ENCODE results near the gene TNFRSF4. TPM values are rescaled to one million over a fixed set of nuclear protein-coding genes. Genes with fewer than 3 reads are reported as not detected.

TNFRSF4 gene
- total RNA-seq, 1 donor from 2014 or later: 2.3 TPM

- ATAC-seq: no peak
- DNase-seq: peak; percentile 22
- intact Hi-C loops (cut with micrococcal nuclease): no loop called here
Observed at GRCh38 chr1:1206966-1207531, 6.9 kb downstream of the TNFRSF4 start.

DNA sequence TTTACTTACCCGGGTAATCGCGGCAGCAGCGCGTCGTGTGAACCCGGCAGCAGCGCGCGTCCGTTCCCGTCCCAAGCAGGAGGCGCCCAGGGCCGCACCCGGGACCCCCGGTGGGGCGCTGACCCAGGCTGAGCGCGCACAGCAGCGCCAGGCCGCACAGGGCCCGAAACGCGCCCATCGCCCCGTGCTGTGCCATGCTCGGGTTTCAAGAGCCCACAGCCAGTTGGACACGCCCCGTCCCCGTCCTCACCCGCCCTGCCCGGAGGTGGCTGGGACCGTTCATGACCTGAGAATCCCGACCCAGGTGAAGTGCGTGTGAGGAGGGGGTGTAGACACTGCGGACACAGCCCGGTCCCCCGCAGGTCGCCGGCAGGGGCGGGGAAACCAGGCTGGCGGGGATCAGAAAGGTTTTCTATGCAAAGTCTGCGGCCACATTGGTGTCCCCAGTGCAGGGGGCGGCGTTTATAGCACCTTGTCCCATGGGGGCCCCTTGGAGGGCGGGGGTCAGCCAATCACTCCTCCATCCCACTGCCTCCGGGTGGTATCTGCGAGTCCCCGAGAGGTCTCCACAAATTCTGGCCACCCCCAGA is 7.5 kb downstream of the TNFRSF4 start, which contains the start of gene TNFRSF18:
Gene TNFRSF18, minus strand, starts transcription at position 217 of the 590 bp plus-strand sequence. Its CDS starts 21 bp downstream, at position 196.
- DNase-seq (peak; percentile 47), ATAC-seq (peak; percentile 32)
- intact Hi-C loops (cut with micrococcal nuclease): no loop called here

- DNase-seq: no peak
- intact Hi-C loops (cut with micrococcal nuclease): no loop called here
- no peak for ATAC-seq
Observed at GRCh38 chr1:1205769-1206375, 8.1 kb downstream of the TNFRSF4 start.

DNA sequence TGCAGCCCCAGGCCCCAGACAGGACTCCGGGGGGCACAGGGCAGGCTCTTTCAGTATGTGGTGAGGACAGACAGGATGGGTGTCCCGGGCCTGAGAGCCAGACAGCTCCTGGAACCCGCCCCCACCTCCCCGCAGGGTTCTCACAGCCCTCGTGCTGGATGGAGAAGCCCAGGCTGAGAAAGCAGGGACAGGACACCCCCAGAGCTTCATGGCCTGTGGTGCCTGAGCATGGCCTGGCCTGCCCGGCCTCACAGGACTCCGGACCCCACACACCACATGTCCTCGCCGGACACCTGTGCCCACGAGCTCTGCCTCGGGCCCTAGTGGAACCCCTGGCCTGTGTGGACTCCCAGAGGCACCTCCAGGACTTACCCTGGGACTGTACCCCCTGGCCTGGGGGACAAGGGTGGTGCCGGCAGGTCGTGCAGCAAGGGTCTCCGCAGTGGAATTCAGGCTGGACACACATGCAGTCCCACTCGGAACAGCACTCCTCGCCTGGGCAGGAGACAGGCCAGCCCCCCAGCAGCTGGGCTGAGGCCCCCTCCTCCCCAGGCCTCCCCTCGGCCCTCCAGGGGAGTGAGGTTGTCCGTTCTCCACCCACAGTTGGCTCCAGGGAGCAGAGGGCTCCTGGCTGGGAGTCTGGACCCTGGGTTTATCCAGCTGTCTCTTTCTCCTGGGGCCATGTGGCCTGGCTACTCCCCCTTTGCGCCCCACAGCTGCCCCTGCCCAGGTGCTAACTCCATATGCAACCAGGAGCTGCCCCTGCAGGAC is 8.8 kb downstream of the TNFRSF4 start:
- ATAC-seq (no peak), DNase-seq (peak; percentile 20)
- intact Hi-C loops (cut with micrococcal nuclease): no loop called here

- DNase-seq (no peak), ATAC-seq (no peak)
- intact Hi-C loops (cut with micrococcal nuclease): no loop called here
Observed at GRCh38 chr1:1204425-1204920, 9.5 kb downstream of the TNFRSF4 start.

DNA sequence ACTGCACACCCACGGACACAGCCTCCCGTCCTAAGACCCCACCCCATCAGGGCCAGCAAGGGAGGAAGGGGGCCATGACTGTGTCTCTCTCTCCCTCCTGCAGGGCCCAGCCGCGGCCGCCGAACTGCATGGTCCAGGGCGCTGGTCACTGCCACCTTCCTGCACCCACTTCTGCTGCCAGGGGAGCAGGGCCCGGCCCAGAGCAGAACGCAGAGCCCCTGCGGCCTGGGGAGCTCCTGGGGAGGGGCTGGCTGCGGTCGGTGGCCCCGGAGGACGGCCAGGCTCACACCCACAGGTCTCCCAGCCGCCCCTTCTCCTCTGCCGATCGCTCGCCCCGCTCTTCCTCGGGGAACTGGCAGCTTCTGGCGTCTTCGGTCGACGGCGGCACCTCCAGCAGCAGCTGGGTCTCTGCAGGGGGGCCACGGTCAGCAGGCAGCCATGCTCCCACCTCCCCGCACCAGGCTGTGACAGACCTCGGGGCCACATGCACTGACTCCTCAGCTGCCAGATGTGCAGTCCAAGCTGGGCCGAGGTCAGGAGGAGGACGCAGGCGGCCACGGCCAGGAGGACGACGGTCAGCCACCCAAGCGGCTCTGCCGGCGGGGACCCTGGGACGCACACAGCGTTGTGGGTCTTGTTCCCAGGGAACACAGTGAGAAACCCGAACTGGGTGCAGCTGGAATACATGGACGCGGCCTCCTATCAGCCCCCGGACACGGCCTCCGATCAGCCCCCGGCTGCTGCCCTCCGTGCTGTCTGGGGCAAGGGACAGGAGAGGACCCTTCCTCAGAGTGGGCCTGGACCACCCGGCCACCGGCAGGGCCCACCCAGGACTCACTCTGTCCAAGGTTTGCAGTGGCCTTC is 10.2 kb downstream of the TNFRSF4 start:
- peak; percentile 20 for DNase-seq
- intact Hi-C loops (cut with micrococcal nuclease): no loop called here
- no peak for ATAC-seq

DNA sequence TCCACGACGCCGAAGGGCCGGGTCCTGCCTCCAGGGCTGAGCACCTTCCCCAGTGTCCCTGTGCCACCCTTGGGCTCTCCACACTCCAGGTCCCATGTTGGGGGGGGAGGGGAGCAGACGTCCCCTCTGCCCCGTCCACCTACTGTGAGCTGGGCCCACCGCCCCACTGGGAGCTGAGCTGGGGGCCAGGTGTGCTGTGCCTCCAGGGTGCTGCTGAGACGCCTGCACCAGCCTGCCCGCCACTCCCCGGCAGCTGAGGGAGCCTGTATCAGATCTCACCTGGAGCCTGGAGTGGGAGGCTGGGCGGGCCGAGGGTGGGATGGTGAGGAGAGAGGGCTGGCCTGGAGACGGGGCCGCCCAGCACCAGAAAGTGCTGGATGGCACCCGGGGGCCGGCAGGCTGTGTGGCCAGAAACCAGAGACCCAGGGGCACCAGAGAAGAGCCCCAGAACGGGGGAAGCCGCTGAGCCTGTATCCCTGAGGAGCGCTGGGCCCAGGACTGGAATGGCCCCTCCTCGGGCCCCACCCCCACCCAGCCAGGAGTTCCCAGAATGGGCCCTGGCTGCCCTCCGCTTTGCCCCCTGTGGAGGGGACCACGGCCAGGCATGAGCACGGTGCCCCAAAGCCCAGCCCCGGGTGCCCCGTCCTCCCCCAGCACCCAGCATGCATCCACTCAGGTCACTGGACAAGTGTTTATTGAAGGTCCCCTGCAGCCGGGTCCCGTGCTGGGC is 11.0 kb downstream of the TNFRSF4 start:
- intact Hi-C loops (cut with micrococcal nuclease): no loop called here
- no peak for ATAC-seq
- DNase-seq: peak; percentile 23

GRCh38 chr1:1200876-1201810 is 12.8 kb downstream of the TNFRSF4 start:
- intact Hi-C loops (cut with micrococcal nuclease): no loop called here
- DNase-seq (peak; percentile 70), ATAC-seq (peak; percentile 54)

DNA sequence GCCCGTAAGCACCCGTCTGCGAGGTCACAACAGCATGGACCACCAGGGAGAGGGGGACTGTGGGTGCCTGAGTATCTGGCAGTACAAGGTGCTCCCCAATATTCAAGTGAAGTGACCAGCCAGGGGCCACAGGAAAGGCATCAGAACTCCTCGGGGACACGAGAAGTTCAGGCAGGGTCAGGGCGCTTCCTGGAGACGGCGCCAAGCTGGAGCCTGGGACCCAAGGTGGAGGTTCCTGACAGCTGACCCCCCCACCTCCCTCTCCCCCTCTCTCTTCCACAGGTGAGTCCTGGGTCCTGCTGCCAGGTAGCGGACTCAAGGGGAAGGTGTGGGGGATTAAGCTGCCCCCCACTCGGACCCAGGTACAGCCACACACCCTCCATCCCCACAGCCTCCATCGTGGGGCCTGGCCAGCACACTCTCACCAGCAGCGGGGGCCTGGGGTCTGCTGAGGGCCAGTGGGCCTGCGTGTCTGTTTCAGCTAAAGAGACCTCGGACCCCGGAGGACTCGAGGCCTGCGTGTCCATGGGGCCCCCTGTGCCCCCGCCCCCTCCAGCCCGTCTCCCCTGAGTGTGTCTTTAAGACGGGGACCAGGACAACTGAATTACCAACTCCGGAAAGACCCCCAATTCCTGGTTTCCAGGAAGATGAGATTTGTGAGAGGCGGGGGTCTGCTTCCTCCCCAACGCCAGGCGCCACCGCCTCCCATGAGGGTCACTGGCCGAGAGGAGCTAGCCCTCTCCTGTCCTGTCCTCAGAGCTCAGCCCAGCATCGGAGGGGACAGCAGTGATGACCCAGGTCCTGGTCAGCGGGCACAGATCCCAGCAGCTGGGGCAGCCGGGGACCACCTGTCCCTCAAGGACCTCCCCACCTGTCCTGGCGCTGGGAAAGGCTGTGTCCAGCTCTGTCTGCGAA is 13.7 kb downstream of the TNFRSF4 start:
- intact Hi-C loops (cut with micrococcal nuclease): no loop called here
- ATAC-seq (no peak), DNase-seq (peak; percentile 22)

GRCh38 chr1:1199141-1199960 is 14.6 kb downstream of the TNFRSF4 start:
- intact Hi-C loops (cut with micrococcal nuclease): no loop called here
- peak; percentile 23 for DNase-seq
- no peak for ATAC-seq

DNA sequence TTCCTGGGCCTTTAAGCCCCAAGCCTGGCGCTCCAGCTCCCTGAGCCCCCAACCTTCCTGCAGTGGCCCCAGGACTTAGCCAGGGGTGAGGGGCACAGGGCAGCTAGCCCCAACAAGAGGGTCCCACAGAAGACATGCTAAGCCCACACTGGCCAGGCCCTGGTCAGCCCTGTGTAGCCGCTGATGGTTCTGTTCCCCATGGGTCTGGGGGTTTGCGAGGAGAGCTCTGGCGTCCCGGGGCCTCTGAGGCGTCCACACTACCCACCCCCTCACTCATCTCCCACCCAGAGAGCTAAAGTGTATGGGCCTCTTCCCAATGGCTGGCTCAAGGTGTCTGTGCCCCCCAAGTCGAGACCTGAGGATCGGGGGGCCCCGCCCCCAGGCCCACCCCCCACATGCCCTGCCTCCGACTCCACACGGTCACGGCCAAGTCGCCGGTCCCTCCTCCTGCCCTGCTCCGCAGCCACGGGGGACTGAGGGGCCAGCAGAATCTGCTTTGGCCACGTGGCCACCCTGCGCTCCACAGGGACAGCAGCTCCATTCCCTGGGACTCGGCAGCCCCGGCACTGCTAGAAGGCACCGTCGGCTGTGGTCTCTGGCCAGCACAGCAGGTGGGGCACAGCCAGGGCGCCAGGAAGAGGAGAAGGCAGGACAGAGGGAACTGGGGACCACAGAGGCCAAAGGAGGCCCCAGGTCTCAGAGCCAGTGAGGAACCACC is 15.4 kb downstream of the TNFRSF4 start:
- ATAC-seq (no peak), DNase-seq (peak; percentile 22)
- intact Hi-C loops (cut with micrococcal nuclease): no loop called here

DNA sequence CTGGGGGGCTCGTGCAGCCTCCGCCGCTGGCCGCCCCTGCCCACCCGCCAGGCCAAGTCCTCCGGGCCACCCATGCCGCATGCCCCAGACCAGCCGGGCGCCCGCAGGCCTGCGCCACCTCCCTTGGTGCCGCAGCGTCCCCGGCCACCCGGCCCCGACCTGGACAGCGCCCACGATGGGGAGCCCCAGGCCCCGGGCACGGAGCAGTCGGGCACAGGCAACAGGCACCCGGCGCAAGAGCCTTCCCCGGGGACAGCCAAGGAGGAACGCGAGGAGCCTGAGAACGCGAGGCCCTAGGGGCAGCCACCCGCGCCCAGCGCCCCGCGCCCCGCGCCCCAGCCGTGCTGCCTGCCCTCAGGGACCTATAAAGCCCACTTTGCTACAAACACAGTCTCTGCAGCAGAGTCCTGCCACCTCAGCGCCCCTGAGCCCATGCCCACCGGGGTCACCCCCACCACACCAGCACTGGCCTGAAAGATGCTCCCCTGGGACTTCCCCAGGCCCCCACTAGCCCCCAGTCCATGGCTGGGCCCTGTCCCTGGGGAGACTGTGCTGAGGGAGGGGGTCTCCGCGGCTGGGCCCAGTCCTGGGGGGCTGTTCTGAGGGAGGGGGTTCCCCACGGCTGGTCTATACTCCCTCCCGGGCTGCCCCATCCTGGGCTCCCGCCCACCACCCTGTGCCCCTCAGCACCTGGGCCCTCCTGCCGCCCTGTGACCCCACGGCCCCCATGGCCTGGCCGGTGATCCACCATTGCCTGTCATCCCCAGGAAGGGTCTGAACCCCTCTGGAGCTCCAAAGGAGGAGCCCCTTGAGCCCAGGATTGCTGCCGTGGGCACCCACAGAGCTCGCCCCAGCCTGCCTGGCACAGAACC is 16.2 kb downstream of the TNFRSF4 start:
- no peak for ATAC-seq

DNA sequence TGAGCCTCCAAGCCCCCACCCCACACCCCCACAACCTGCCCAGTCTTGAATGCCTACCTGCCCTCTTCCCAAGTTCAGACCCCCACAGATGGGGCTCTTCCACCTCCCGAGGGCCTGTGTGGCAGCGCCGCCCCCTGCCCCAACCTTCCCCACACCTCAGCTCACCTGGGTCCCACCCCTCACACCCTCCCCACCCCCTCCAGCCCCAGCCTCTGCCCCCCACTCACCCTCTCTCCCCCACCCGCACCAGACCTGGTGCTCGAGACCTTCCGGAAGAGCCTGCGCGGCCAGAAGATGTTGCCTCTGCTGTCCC is 16.8 kb downstream of the TNFRSF4 start:
- intact Hi-C loops (cut with micrococcal nuclease): no loop called here
- DNase-seq (no peak), ATAC-seq (no peak)

More for the DNA sequence above, 16.2 kb downstream of the TNFRSF4 start:
- DNase-seq: peak; percentile 15
- intact Hi-C loops (cut with micrococcal nuclease): no loop called here
